HL-60 (cell line): Measurements from ENCODE around the gene NOVA1.

ENCODE experiments used
- POLR2AphosphoS5 ChIP-seq: IDR thresholded peaks from 2 replicates; pipeline ENCODE4 v1.6.1; 2012; ENCODE audit warnings: low read depth
- TF ChIP-seq, protein P1 (sequence below): IDR thresholded peaks from one replicate; pipeline ENCODE4 v1.5.1; 2011; ENCODE audit warnings: low read length, control low read depth, inconsistent platforms; ENCODE audit not compliant: insufficient read depth

- TF ChIP-seq, protein P1, sequence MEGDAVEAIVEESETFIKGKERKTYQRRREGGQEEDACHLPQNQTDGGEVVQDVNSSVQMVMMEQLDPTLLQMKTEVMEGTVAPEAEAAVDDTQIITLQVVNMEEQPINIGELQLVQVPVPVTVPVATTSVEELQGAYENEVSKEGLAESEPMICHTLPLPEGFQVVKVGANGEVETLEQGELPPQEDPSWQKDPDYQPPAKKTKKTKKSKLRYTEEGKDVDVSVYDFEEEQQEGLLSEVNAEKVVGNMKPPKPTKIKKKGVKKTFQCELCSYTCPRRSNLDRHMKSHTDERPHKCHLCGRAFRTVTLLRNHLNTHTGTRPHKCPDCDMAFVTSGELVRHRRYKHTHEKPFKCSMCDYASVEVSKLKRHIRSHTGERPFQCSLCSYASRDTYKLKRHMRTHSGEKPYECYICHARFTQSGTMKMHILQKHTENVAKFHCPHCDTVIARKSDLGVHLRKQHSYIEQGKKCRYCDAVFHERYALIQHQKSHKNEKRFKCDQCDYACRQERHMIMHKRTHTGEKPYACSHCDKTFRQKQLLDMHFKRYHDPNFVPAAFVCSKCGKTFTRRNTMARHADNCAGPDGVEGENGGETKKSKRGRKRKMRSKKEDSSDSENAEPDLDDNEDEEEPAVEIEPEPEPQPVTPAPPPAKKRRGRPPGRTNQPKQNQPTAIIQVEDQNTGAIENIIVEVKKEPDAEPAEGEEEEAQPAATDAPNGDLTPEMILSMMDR, result no peak
- TF ChIP-seq POLR2AphosphoS5, result no peak
Measured at GRCh38 chr14:26527095-26527494, 70.7 kb downstream of the NOVA1 start.
